T-helper 1 cell treated with Interleukin-12 subunit alpha and Interleukin-12 subunit beta and Interleukin-4 antibody, amounts not matched to agents 30 ng/mL and 1 ng/mL, for 36 hours (primary cell): Measurements from ENCODE around the gene CCDC33. TPM values are rescaled to one million over a fixed set of nuclear protein-coding genes. Genes with fewer than 3 reads are reported as not detected.

ENCODE experiments used
- intact Hi-C: fragments of 100-400 bp; cut with micrococcal nuclease; formaldehyde crosslinking; loops from one replicate; pipeline ENCODE4 v1.15.1; 2024
- total RNA-seq: library from RNA; stranded (reverse); gene quantifications from 2 replicates; pipeline ENCODE4 v1.2.3, GENCODE V29; 2022

The CCDC33 gene
- total RNA-seq, 1 donor from 2014 or later, result not detected

GRCh38 chr15:74281147-74282133 lies 45.3 kb downstream of the CCDC33 start:
- intact Hi-C loops, result no loop called here

- intact Hi-C loops, result no loop called here
These were observed 47.2 kb downstream of the CCDC33 start for GRCh38 chr15:74283368-74283767.

DNA sequence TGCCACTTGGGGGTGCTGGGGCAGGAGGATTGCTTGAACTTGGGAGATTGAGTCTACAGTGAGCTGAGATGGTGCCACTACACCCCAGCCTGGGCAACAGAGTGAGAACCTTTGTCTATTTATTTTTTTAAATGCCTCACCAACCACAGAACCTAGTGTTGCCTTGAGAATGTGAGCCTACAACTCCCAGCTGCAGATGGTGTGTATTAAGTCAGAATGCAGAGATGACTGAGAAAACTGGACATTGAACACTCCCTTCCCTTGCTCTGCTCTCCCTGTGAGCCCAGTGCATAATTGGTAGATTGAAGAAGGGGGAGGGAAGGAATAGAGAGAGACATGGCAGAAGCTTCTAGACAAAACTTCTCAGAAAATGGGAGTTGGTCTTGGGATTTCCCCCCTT lies 53.5 kb downstream of the CCDC33 start:
- intact Hi-C loops, result no loop called here

DNA sequence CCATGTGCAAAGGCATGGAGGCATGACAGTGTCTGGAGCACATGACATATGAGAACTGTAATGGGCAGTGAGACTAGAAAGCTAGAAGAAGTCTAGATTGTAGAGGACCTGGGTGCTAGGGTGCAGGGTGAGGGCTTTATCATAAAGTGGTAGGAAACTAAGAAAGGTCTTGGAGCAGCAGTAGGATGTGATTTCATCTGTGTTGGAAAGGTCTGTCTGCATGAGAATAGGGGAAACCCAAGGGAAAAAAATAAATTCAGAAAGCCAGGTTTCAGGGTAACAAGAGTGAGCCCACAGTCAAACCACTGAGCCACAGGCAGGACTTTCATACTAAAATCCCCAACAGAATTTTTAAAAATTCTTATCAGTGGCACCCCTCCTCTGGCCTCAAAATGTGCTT lies 54.5 kb downstream of the CCDC33 start:
- intact Hi-C loops, result loop anchor here (1.0 kb wide), 1 partner anchor 439 kb away; no protein-coding TSS in a partner anchor

- intact Hi-C loops, result loop anchor here (1.0 kb wide), 1 partner anchor 440 kb away; no protein-coding TSS in a partner anchor
These were observed 55.3 kb downstream of the CCDC33 start for GRCh38 chr15:74291101-74292071.

GRCh38 chr15:74293021-74293810 lies 57.1 kb downstream of the CCDC33 start:
- intact Hi-C loops, result no loop called here

DNA sequence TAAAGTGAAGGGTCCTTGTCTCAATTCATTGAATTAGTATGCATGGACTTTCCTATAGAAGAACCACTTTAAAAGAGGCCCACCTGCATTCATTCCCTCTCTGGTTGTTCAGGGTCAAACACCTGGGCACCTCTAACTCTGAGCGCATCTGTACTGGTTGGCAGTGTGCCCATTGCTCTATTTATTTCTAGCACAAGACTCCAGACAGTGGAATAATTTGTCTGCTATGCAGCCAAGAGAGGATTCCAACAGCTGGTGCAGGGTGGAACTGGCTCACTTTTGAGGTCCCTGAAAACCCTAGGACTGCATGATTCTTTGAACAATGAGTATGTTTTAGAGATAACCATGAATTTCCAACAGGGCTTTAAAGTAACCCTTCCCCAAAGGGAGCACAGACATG lies 57.9 kb downstream of the CCDC33 start:
- intact Hi-C loops, result no loop called here

DNA sequence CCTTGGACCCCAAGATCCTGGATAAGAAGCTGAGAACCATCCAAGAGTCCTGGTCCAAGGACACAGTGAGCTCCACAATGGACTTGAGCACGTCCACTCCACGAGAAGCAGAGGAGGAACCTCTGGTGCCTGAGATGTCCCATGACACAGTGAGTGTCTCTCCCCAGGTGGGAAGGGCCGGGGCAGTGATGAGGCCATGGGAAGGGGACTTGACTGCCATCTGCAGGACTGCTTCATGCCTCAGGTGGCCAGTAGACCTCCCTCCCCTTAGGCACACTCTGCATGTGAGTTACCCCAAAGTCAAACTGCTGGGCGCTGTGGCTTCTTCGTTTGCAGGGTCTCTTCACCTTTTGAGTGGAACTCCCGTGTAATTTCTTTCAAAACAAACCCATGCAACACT lies 59.7 kb downstream of the CCDC33 start:
- intact Hi-C loops, result no loop called here

- intact Hi-C loops, result no loop called here
These were observed 61.8 kb downstream of the CCDC33 start for GRCh38 chr15:74297887-74298286.

- intact Hi-C loops, result loop anchor here (10.0 kb wide), 1 partner anchor 975 kb away; no protein-coding TSS in a partner anchor
These were observed 64.1 kb downstream of the CCDC33 start for GRCh38 chr15:74300057-74300795.

- intact Hi-C loops, result loop anchor here (10.0 kb wide), 1 partner anchor 973 kb away; no protein-coding TSS in a partner anchor
These were observed 65.6 kb downstream of the CCDC33 start for GRCh38 chr15:74301583-74302361.

- intact Hi-C loops, result loop anchor here (1.0 to 10.0 kb wide), 3 partner anchors 176 to 972 kb away; no protein-coding TSS in a partner anchor
These were observed 66.8 kb downstream of the CCDC33 start for GRCh38 chr15:74302821-74303359.

DNA sequence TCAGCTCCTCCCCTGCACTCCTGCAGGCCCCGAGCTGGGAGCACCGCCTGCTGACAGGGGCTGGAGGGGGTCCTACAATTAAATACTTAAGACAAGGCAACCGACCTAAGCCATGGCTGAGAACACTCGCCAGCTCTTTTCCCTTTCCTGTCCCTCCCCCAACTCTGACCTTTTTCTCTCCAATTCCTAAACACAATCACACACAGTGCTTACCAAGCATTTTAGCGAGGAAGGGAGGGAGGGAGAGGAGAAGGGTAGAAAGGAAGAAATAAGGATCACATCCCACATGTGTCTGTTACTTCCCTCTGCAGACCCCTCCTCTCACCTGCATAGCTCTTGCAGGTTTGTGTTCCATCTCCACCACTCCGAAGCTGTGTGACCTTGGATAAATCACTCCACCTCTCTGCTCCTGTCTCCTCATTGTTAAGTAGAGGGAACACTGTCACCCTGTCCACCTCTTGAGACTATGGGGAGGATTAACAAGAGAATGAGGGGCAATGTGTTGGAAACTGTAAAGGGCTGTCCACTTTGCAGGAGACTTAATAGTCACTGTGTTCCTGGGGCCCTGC lies 67.7 kb downstream of the CCDC33 start:
- intact Hi-C loops, result loop anchor here (1.0 to 10.0 kb wide), 3 partner anchors 177 to 971 kb away; no protein-coding TSS in a partner anchor

GRCh38 chr15:74304431-74304830 lies 68.3 kb downstream of the CCDC33 start:
- intact Hi-C loops, result loop anchor here (10.0 kb wide), 1 partner anchor 970 kb away; no protein-coding TSS in a partner anchor

- intact Hi-C loops, result loop anchor here (10.0 kb wide), 1 partner anchor 969 kb away; no protein-coding TSS in a partner anchor
These were observed 69.6 kb downstream of the CCDC33 start for GRCh38 chr15:74305687-74306086.

GRCh38 chr15:74306781-74307217 lies 70.7 kb downstream of the CCDC33 start:
- intact Hi-C loops, result loop anchor here (10.0 kb wide), 1 partner anchor 968 kb away; no protein-coding TSS in a partner anchor

GRCh38 chr15:74307827-74308811 lies 72.0 kb downstream of the CCDC33 start:
- intact Hi-C loops, result loop anchor here (10.0 kb wide), 1 partner anchor 967 kb away; no protein-coding TSS in a partner anchor
